HEK293 (cell line): Measurements from ENCODE around the gene BORCS6.

Experiments
- BCL11B ChIP-seq: fragments of 450-650 bp; formaldehyde crosslinking; IDR thresholded peaks from 2 replicates; pipeline ENCODE4 v1.5.1; 2016; ENCODE audit warnings: low read depth, missing biosample characterization, missing genetic modification characterization
- ELK4 ChIP-seq: IDR thresholded peaks from 2 replicates; pipeline ENCODE4 v1.6.1; 2011; ENCODE audit warnings: mild to moderate bottlenecking, low read depth, low read length, borderline replicate concordance
- PRDM10 ChIP-seq: fragments of 450-650 bp; formaldehyde crosslinking; IDR thresholded peaks from 2 replicates; pipeline ENCODE4 v1.5.1; 2016; ENCODE audit warnings: missing biosample characterization, missing genetic modification characterization
- PRDM6 ChIP-seq: fragments of 450-650 bp; formaldehyde crosslinking; IDR thresholded peaks from 2 replicates; pipeline ENCODE4 v1.5.1; 2017; ENCODE audit warnings: missing biosample characterization, missing genetic modification characterization
- SP3 ChIP-seq: fragments of 450-650 bp; formaldehyde crosslinking; IDR thresholded peaks from 2 replicates; pipeline ENCODE4 v1.5.1; 2016; ENCODE audit warnings: missing biosample characterization, missing genetic modification characterization
- ZBTB21 ChIP-seq: fragments of 450-650 bp; formaldehyde crosslinking; IDR thresholded peaks from 2 replicates; pipeline ENCODE4 v1.5.1; 2017; ENCODE audit warnings: missing biosample characterization, missing genetic modification characterization
- ZBTB49 ChIP-seq: fragments of 450-650 bp; formaldehyde crosslinking; IDR thresholded peaks from 2 replicates; pipeline ENCODE4 v1.5.1; 2016; ENCODE audit warnings: missing biosample characterization, missing genetic modification characterization, low read depth
- ZBTB7A ChIP-seq: fragments of 450-650 bp; formaldehyde crosslinking; IDR thresholded peaks from 2 replicates; pipeline ENCODE4 v1.5.1; 2016; ENCODE audit warnings: low read depth, missing biosample characterization, missing genetic modification characterization
- ZBTB8A ChIP-seq: fragments of 450-650 bp; formaldehyde crosslinking; IDR thresholded peaks from 2 replicates; pipeline ENCODE4 v1.5.1; 2016; ENCODE audit warnings: missing biosample characterization, missing genetic modification characterization
- ZNF132 ChIP-seq: fragments of 450-650 bp; formaldehyde crosslinking; IDR thresholded peaks from 2 replicates; pipeline ENCODE4 v1.5.1; 2017; ENCODE audit warnings: missing biosample characterization, missing genetic modification characterization, borderline replicate concordance
- ZNF16 ChIP-seq: fragments of 450-650 bp; formaldehyde crosslinking; IDR thresholded peaks from 2 replicates; pipeline ENCODE4 v1.5.1; 2016; ENCODE audit warnings: low read depth, missing biosample characterization, missing genetic modification characterization
- ZNF214 ChIP-seq: fragments of 450-650 bp; formaldehyde crosslinking; IDR thresholded peaks from 2 replicates; pipeline ENCODE4 v1.5.1; 2017; ENCODE audit warnings: missing biosample characterization, mild to moderate bottlenecking, missing genetic modification characterization, borderline replicate concordance
- ZNF266 ChIP-seq: fragments of 450-650 bp; formaldehyde crosslinking; IDR thresholded peaks from 2 replicates; pipeline ENCODE4 v1.5.1; 2016; ENCODE audit warnings: missing biosample characterization, missing genetic modification characterization, low read depth
- ZNF362 ChIP-seq: fragments of 450-650 bp; formaldehyde crosslinking; IDR thresholded peaks from 2 replicates; pipeline ENCODE4 v1.5.1; 2016; ENCODE audit warnings: missing biosample characterization, missing genetic modification characterization
- ZNF394 ChIP-seq: fragments of 450-650 bp; formaldehyde crosslinking; IDR thresholded peaks from 2 replicates; pipeline ENCODE4 v1.5.1; 2016; ENCODE audit warnings: missing biosample characterization, missing genetic modification characterization, mild to moderate bottlenecking, moderate library complexity, borderline replicate concordance
- ZNF416 ChIP-seq: fragments of 450-650 bp; formaldehyde crosslinking; IDR thresholded peaks from 2 replicates; pipeline ENCODE4 v1.5.1; 2016; ENCODE audit warnings: missing biosample characterization, missing genetic modification characterization
- ZNF473 ChIP-seq: fragments of 450-650 bp; formaldehyde crosslinking; IDR thresholded peaks from 2 replicates; pipeline ENCODE4 v1.5.1; 2017; ENCODE audit warnings: missing biosample characterization, missing genetic modification characterization
- ZNF48 ChIP-seq: fragments of 450-650 bp; formaldehyde crosslinking; IDR thresholded peaks from 2 replicates; pipeline ENCODE4 v1.5.1; 2016; ENCODE audit warnings: missing biosample characterization, missing genetic modification characterization
- ZNF548 ChIP-seq: fragments of 450-650 bp; formaldehyde crosslinking; IDR thresholded peaks from 2 replicates; pipeline ENCODE4 v1.5.1; 2016; ENCODE audit warnings: missing biosample characterization, missing genetic modification characterization
- ZNF561 ChIP-seq: fragments of 450-650 bp; IDR thresholded peaks from 2 replicates; pipeline ENCODE4 v1.5.1; 2018; ENCODE audit warnings: missing biosample characterization, missing genetic modification characterization, borderline replicate concordance
- ZNF580 ChIP-seq: fragments of 450-650 bp; formaldehyde crosslinking; IDR thresholded peaks from 2 replicates; pipeline ENCODE4 v1.5.1; 2016; ENCODE audit warnings: missing biosample characterization, missing genetic modification characterization
- ZNF658 ChIP-seq: fragments of 450-650 bp; formaldehyde crosslinking; IDR thresholded peaks from 2 replicates; pipeline ENCODE4; 2016; ENCODE audit warnings: missing biosample characterization, missing genetic modification characterization
- ZNF677 ChIP-seq: fragments of 450-650 bp; IDR thresholded peaks from 2 replicates; pipeline ENCODE4 v1.5.0; 2018; ENCODE audit warnings: missing biosample characterization, mild to moderate bottlenecking, missing genetic modification characterization, moderate library complexity
- ZNF747 ChIP-seq: fragments of 450-650 bp; formaldehyde crosslinking; IDR thresholded peaks from 2 replicates; pipeline ENCODE4 v1.5.1; 2016; ENCODE audit warnings: missing biosample characterization, missing genetic modification characterization
- ZNF830 ChIP-seq: fragments of 450-650 bp; IDR thresholded peaks from 2 replicates; pipeline ENCODE4 v1.5.0; 2018; ENCODE audit warnings: missing biosample characterization, missing genetic modification characterization, low read depth, mild to moderate bottlenecking, moderate library complexity
- ZSCAN5A ChIP-seq: fragments of 450-650 bp; formaldehyde crosslinking; IDR thresholded peaks from 2 replicates; pipeline ENCODE4 v1.5.1; 2016; ENCODE audit warnings: missing biosample characterization, missing genetic modification characterization
- ZXDB ChIP-seq: fragments of 450-650 bp; formaldehyde crosslinking; IDR thresholded peaks from 2 replicates; pipeline ENCODE4 v1.5.1; 2016; ENCODE audit warnings: missing biosample characterization, missing genetic modification characterization

Gene BORCS6

GRCh38 chr17:8209907-8210760 lies 20.2 kb upstream of the BORCS6 start, which contains the start of gene AURKB (continued):
- TF ChIP-seq ZBTB8A (peak; percentile 99), ZNF677 (tag by site-specific recombination) (no peak), ZNF132 (tag by site-specific recombination) (no peak), ZNF747 (tag by site-specific recombination) (no peak), ZNF16 (no peak), ZNF266 (0 out of 2 replicates have a peak, but pooled peaks have one; percentile 5), ZBTB7A (tag by site-specific recombination) (peak; percentile 63; the same call in 1 of the 2 replicates), PRDM10 (tag by site-specific recombination) (no peak), ZXDB (tag by site-specific recombination) (peak; percentile 59), ZNF394 (tag by site-specific recombination) (peak; percentile 89; the same call in 1 of the 2 replicates), ZNF473 (tag by site-specific recombination) (no peak), ZNF561 (tag by site-specific recombination) (no peak), ZNF548 (tag by site-specific recombination) (no peak), ZNF658 (tag by site-specific recombination) (no peak), ZNF580 (tag by site-specific recombination) (peak; percentile 70; the same call in 1 of the 2 replicates), ZBTB21 (tag by site-specific recombination) (peak; percentile 67; the same call in 1 of the 2 replicates), ZSCAN5A (tag by site-specific recombination) (peak; percentile 65), PRDM6 (tag by site-specific recombination) (no peak), ZNF830 (no peak), ZBTB49 (tag by site-specific recombination) (no peak), ZNF48 (tag by site-specific recombination) (no peak), ZNF214 (tag by site-specific recombination) (no peak), ZNF362 (tag by site-specific recombination) (no peak), ELK4 (no peak), SP3 (tag by site-specific recombination) (peak; percentile 83), ZNF416 (tag by site-specific recombination) (no peak), BCL11B (peak; percentile 89)
